Smooth muscle cell (in vitro differentiated cells): ENCODE results near the gene SMAD6. TPM values are rescaled to one million over a fixed set of nuclear protein-coding genes. Genes with fewer than 3 reads are reported as not detected.

ENCODE experiments used
- DNase-seq: peaks from one replicate; lab custom pipeline; 2025; ENCODE audit not compliant: unreplicated experiment; lab: John Stamatoyannopoulos, UW
- H2AFZ ChIP-seq: fragments of 200-600 bp; sonication (generic); 2 replicates; pipeline ENCODE4 v1.6.0; 2016; ENCODE audit warnings: antibody characterized with exemption, low read depth, mild to moderate bottlenecking
- H3F3A ChIP-seq: fragments of 200-600 bp; sonication (generic); 2 replicates; pipeline ENCODE4 v1.6.0; 2017; ENCODE audit warnings: antibody characterized with exemption, low read depth
- H3K27ac ChIP-seq: fragments of 200-600 bp; sonication (generic); 2 replicates; pipeline ENCODE4 v1.5.1; 2016; ENCODE audit warnings: low read depth, mild to moderate bottlenecking
- H3K27me3 ChIP-seq: fragments of 200-600 bp; sonication (generic); 2 replicates; pipeline ENCODE4 v1.6.1; 2016; ENCODE audit warnings: low read depth, mild to moderate bottlenecking
- H3K36me3 ChIP-seq: fragments of 200-600 bp; sonication (generic); 2 replicates; pipeline ENCODE4 v1.5.1; 2016; ENCODE audit warnings: low read depth
- H3K4me1 ChIP-seq: fragments of 200-600 bp; sonication (generic); 2 replicates; pipeline ENCODE4 v1.5.1; 2016; ENCODE audit warnings: low read depth
- H3K4me2 ChIP-seq: fragments of 200-600 bp; sonication (generic); 2 replicates; pipeline ENCODE4 v1.6.0; 2016; ENCODE audit warnings: mild to moderate bottlenecking
- H3K4me3 ChIP-seq: fragments of 200-600 bp; sonication (generic); 2 replicates; pipeline ENCODE4 v1.5.1; 2016; ENCODE audit warnings: mild to moderate bottlenecking
- H3K79me2 ChIP-seq: fragments of 200-600 bp; sonication (generic); 2 replicates; pipeline ENCODE4 v1.6.0; 2016; ENCODE audit warnings: low read depth, mild to moderate bottlenecking
- H3K9ac ChIP-seq: fragments of 200-600 bp; sonication (generic); 2 replicates; pipeline ENCODE4 v1.6.0; 2016; ENCODE audit warnings: low read depth
- H3K9me3 ChIP-seq: fragments of 200-600 bp; sonication (generic); replicated peaks from 2 replicates; pipeline ENCODE4 v1.5.1; 2016; ENCODE audit warnings: low read depth
- H4K20me1 ChIP-seq: fragments of 200-600 bp; sonication (generic); 2 replicates; pipeline ENCODE4 v1.6.0; 2016; ENCODE audit warnings: low read depth
- WGBS: methylation state at CpG from one replicate; pipeline ENCODE4 v1.1.7; 2016; ENCODE audit warnings: low lambda C conversion rate; 5-methylcytosine and 5-hydroxymethylcytosine counted together
- polyA plus RNA-seq: library from polyadenylated mRNA; unstranded; fragments of >200 nt; fragmentation: Nextera tagmentation; extraction: Ambion mirVana; gene quantifications from 2 replicates; pipeline ENCODE4 v1.2.1, GENCODE V29; 2016
- total RNA-seq: library from RNA; depleted of rRNA; stranded (reverse); fragments of >200 nt; gene quantifications from 2 replicates; pipeline ENCODE4 v1.2.3, GENCODE V29; 2014
- TF ChIP-seq, protein P1 (sequence below): fragments of 200-600 bp; sonication (generic); IDR thresholded peaks from 2 replicates; pipeline ENCODE4 v1.5.1; 2017; ENCODE audit warnings: borderline replicate concordance, mild to moderate bottlenecking, antibody characterized with exemption; ENCODE audit not compliant: insufficient read depth, poor library complexity, severe bottlenecking

The SMAD6 gene
- total and polyA plus RNA-seq, 2 experiments from 2014 or later, result 42.6 to 44.0 TPM

DNA sequence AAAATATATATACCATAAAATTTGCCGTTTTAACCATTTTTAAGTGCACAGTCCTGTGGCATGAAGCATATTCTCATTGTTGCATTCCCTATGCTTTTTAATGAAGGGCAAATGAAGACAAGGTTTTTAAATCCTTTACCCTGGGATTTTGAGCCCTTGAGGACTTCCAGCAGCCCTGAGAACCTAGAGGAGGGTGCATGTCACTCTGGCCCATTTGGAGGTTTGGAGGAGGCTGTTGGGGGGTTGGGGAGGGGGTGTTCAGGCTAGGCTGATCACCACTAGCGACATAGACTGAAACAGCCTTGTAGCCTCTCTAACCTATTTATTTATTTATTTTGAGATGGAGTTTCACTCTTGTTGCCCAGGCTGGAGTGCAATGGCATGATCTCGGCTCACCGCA, 86.0 kb downstream of the SMAD6 start:
- no peak for DNase-seq
- no peaks in the 10 kb centered on the region for H3K36me3 ChIP-seq
- H3K9ac ChIP-seq, result no peak overlapping the region
- H3K4me3 ChIP-seq, result no peak overlapping the region
- WGBS, result 99% methylated on average over 4 of the region's 4 CpGs
- no peaks in the 10 kb centered on the region for H3K9me3 ChIP-seq
- H2AFZ ChIP-seq, result no peak overlapping the region
- H4K20me1 ChIP-seq, result peaks cover 19% of the 10 kb centered on the region
- TF ChIP-seq, protein P1, sequence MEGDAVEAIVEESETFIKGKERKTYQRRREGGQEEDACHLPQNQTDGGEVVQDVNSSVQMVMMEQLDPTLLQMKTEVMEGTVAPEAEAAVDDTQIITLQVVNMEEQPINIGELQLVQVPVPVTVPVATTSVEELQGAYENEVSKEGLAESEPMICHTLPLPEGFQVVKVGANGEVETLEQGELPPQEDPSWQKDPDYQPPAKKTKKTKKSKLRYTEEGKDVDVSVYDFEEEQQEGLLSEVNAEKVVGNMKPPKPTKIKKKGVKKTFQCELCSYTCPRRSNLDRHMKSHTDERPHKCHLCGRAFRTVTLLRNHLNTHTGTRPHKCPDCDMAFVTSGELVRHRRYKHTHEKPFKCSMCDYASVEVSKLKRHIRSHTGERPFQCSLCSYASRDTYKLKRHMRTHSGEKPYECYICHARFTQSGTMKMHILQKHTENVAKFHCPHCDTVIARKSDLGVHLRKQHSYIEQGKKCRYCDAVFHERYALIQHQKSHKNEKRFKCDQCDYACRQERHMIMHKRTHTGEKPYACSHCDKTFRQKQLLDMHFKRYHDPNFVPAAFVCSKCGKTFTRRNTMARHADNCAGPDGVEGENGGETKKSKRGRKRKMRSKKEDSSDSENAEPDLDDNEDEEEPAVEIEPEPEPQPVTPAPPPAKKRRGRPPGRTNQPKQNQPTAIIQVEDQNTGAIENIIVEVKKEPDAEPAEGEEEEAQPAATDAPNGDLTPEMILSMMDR, result no peak
- peaks cover 9% of the 10 kb centered on the region for H3K4me1 ChIP-seq
- H3K27me3 ChIP-seq, result no peaks in the 10 kb centered on the region
- H3K27ac ChIP-seq, result no peak overlapping the region
- H3K4me2 ChIP-seq, result no peak overlapping the region
- H3K79me2 ChIP-seq, result no peaks in the 10 kb centered on the region
- peaks cover 19% of the 10 kb centered on the region for H3F3A ChIP-seq

DNA sequence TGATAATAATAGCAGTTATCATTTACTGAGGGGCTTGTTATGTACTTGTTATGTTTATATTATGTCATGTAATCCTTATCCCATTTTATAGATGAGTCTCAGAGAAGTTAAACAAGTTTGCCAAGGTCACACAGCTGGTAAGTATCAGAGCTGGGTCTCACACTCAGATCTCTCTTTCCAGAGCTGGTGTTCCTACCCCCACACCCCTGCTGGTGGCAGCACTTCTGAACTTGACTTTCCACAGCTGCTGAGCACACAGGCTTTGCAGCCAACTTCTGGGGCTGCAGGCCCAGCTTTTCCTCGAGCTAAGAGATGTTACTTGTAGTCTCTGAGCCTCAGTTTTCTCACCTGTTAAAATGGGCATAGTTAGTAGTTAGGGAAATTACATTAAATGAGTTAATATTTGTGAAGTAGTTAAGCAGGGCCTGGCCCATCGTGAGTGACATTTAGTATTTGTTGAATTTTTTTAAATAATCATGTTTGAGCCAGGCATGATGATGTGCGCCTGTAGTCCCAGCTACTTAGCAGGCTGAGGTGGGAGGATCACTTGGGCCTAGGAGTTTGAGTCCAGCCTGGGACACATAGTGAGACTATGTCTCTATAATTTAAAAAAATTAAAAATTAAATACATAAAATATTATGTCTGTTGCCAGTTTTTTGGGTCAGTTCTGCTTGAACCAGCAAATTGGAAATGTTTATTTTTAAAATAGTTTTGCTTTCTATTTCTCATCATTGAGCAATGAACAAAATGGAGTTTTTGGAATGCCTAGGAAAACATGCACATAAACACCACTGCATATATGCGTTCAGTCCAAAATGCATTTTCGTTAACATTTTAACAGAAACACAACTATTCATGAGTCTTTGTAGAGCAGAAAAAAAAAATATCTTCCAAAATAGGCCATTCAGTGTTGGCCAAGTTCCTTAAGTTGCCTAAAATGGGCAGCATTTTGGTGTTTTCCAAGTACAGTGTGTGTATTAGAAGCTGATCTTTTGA, 87.3 kb downstream of the SMAD6 start:
- H3K9ac ChIP-seq, result no peak overlapping the region
- H3K27me3 ChIP-seq, result no peaks in the 10 kb centered on the region
- H3K27ac ChIP-seq, result no peak overlapping the region
- peaks cover 12% of the 10 kb centered on the region for H4K20me1 ChIP-seq
- peaks cover 15% of the 10 kb centered on the region for H3F3A ChIP-seq
- DNase-seq, result no peak
- TF ChIP-seq, protein P1, result no peak
- H3K4me1 ChIP-seq, result peaks cover 9% of the 10 kb centered on the region
- H3K79me2 ChIP-seq, result no peaks in the 10 kb centered on the region
- no peaks in the 10 kb centered on the region for H3K9me3 ChIP-seq
- no peaks in the 10 kb centered on the region for H3K36me3 ChIP-seq
- no peak overlapping the region for H3K4me3 ChIP-seq
- H2AFZ ChIP-seq, result no peak overlapping the region
- no peak overlapping the region for H3K4me2 ChIP-seq
- WGBS, result 79% methylated on average over 5 of the region's 5 CpGs

DNA sequence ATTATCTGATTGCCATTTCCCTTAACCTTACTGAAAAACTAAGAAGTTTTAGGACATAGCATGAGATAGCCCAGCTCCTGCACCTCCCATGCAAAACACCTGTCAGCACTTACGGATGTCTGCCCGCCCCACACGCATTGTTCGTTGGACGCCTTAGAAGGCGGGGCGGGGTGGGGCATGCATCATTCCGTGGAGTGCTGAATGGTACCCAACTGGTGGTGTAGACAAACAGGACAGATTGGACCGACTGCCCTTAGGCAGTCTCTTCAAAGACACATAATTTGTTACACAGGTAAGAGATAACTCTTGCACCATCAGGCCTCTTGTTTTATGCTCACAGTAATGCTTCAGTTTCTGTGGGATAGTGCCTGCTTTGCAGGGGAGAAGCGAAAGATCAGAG, 93.8 kb downstream of the SMAD6 start:
- Histone ChIP-seq H3K9me3 (no peaks in the 10 kb centered on the region), H3K4me2 (no peak overlapping the region), H3K27me3 (no peaks in the 10 kb centered on the region), H3K36me3 (no peaks in the 10 kb centered on the region), H3K27ac (no peak overlapping the region), H3K4me1 (no peaks in the 10 kb centered on the region), H2AFZ (no peak overlapping the region), H4K20me1 (no peaks in the 10 kb centered on the region), H3K9ac (no peak overlapping the region), H3K4me3 (no peak overlapping the region), H3F3A (no peaks in the 10 kb centered on the region), H3K79me2 (no peaks in the 10 kb centered on the region)
- DNase-seq, result no peak
- TF ChIP-seq, protein P1, result no peak
- WGBS, result 81% methylated on average over 10 of the region's 10 CpGs
